Measurements from ENCODE around the gene SPATA31D3. TPM values are rescaled to one million over a fixed set of nuclear protein-coding genes. Genes with fewer than 3 reads are reported as not detected.

Gene SPATA31D3
- total RNA-seq, 1 donor from 2014 or later: not detected

Other genes with a start within 250 kb of the SPATA31D3 start
- gene SPATA31D4, start 15.1 kb upstream of the SPATA31D3 start, total RNA-seq: not detected in 2 replicates
- not detected in 2 replicates for gene SPATA31D1, start 45.3 kb downstream of the SPATA31D3 start, total RNA-seq